ENCODE data around the gene ANKDD1A.

The ANKDD1A gene

GRCh38 chr15:64895285-64896065 is 16.2 kb upstream of the ANKDD1A start:
- peak; percentile 46 for DNase-seq (ENCODE audit: low spot score)

- no peak for DNase-seq (ENCODE audit: low spot score)
Observed at GRCh38 chr15:64896371-64897069, 15.2 kb upstream of the ANKDD1A start.

GRCh38 chr15:64897345-64897985 is 14.2 kb upstream of the ANKDD1A start:
- DNase-seq (ENCODE audit: low spot score): no peak

GRCh38 chr15:64898406-64898805 is 13.3 kb upstream of the ANKDD1A start:
- DNase-seq (ENCODE audit: low spot score): no peak

- DNase-seq (ENCODE audit: low spot score): no peak
Observed at GRCh38 chr15:64901141-64901540, 10.6 kb upstream of the ANKDD1A start.

- DNase-seq (ENCODE audit: low spot score): no peak
Observed at GRCh38 chr15:64901914-64902313, 9.8 kb upstream of the ANKDD1A start.

GRCh38 chr15:64902863-64903262 is 8.8 kb upstream of the ANKDD1A start:
- DNase-seq (ENCODE audit: low spot score): no peak

GRCh38 chr15:64903326-64903950 is 8.3 kb upstream of the ANKDD1A start:
- DNase-seq (ENCODE audit: low spot score): no peak

GRCh38 chr15:64904189-64904588 is 7.5 kb upstream of the ANKDD1A start:
- DNase-seq (ENCODE audit: low spot score): no peak

GRCh38 chr15:64905119-64905831 is 6.4 kb upstream of the ANKDD1A start:
- DNase-seq (ENCODE audit: low spot score): peak; percentile 55

- no peak for DNase-seq (ENCODE audit: low spot score)
Observed at GRCh38 chr15:64905941-64906340, 5.8 kb upstream of the ANKDD1A start.

GRCh38 chr15:64906402-64906801 is 5.3 kb upstream of the ANKDD1A start:
- DNase-seq (ENCODE audit: low spot score): no peak

GRCh38 chr15:64907991-64908390 is 3.7 kb upstream of the ANKDD1A start:
- DNase-seq (ENCODE audit: low spot score): no peak

GRCh38 chr15:64909546-64909945 is 2.2 kb upstream of the ANKDD1A start:
- DNase-seq (ENCODE audit: low spot score): no peak

GRCh38 chr15:64912379-64913325 is 950 bp downstream of the ANKDD1A start:
- DNase-seq (ENCODE audit: low spot score): no peak

- DNase-seq (ENCODE audit: low spot score): no peak
Observed at GRCh38 chr15:64915518-64916227, 4.0 kb downstream of the ANKDD1A start.

GRCh38 chr15:64916365-64916764 is 4.7 kb downstream of the ANKDD1A start:
- DNase-seq (ENCODE audit: low spot score): no peak

GRCh38 chr15:64917211-64917610 is 5.5 kb downstream of the ANKDD1A start:
- no peak for DNase-seq (ENCODE audit: low spot score)

- no peak for DNase-seq (ENCODE audit: low spot score)
Observed at GRCh38 chr15:64919721-64920120, 8.0 kb downstream of the ANKDD1A start.

GRCh38 chr15:64921711-64922110 is 10.0 kb downstream of the ANKDD1A start:
- no peak for DNase-seq (ENCODE audit: low spot score)

All from hematopoietic multipotent progenitor cell treated with erythropoietin and hydrocortisone succinate and interleukin-3 and kit ligand, for 15 days (in vitro differentiated cells).